HepG2 (cell line): ENCODE data around the gene CPED1. TPM values are rescaled to one million over a fixed set of nuclear protein-coding genes. Genes with fewer than 3 reads are reported as not detected.

Experiments
- ATAC-seq: fragments of 200-7000 bp; cut with Tn5 transposase; 3 replicates; pipeline ENCODE4 v1.9.1; 2020; ENCODE audit warnings: mild to moderate bottlenecking, moderate library complexity
- BruUV-seq: library from RNA; stranded (reverse); fragments of 400-500 nt; replicated peaks from 2 replicates; lab custom pipeline; 2021; lab: Mats Ljungman, UMichigan
- CTCF ChIA-PET: fragments of 300-600 bp; formaldehyde crosslinking; extraction: SDS; loops from one replicate; lab custom pipeline; 2021; ENCODE audit warnings: low total read pairs, inconsistent platforms, low intra/inter-chr PET ratio; lab: Yijun Ruan, JAX
- POLR2A ChIA-PET: fragments of 350-600 bp; sonication (Branson Sonifier 250); formaldehyde crosslinking; loops from one replicate; lab custom pipeline; 2020; ENCODE audit warnings: antibody characterized with exemption, inconsistent platforms; lab: Yijun Ruan, JAX
- DNase-seq: peaks from one replicate; pipeline ENCODE4 v3.0.0-alpha.2; 2015; ENCODE audit warnings: low spot score
- FAIRE-seq: peaks from 3 replicates; lab custom pipeline; 2011; peaks lifted over from hg19 to GRCh38; lab: Jason Lieb, UNC
- H2AFZ ChIP-seq: one replicate; pipeline ENCODE4 v1.6.1; 2011; ENCODE audit warnings: low read length, inconsistent platforms
- H3K27ac ChIP-seq: fragments of 300-600 bp; 3 replicates; pipeline ENCODE4 v1.8.0; 2011; ENCODE audit warnings: mixed run types, mild to moderate bottlenecking, mixed read lengths, low read length, inconsistent platforms; ENCODE audit not compliant: insufficient read depth; ENCODE audit errors: extremely low read length
- H3K27me3 ChIP-seq, 2 experiments: fragments of 200-600 bp in 1 of 2; 2 replicates in 1 of 2; 3 replicates in 1 of 2; pipeline versions ENCODE4 v1.6.0 to v1.8.0; 2011; ENCODE audit warnings: low read length in 2 of 2, mild to moderate bottlenecking in 2 of 2, moderate library complexity in 2 of 2, inconsistent platforms in 1 of 2; ENCODE audit not compliant: insufficient read depth in 2 of 2, control insufficient read depth in 1 of 2
- H3K36me3 ChIP-seq, 2 experiments: fragments of 200-600 bp in 1 of 2; replicated peaks in 1 of 2; 2 replicates in 1 of 2; 3 replicates in 1 of 2; pipeline versions ENCODE4 v1.5.1 to v1.8.0; 2011; ENCODE audit warnings: low read length in 2 of 2, inconsistent platforms in 1 of 2; ENCODE audit not compliant: insufficient read depth in 2 of 2, control insufficient read depth in 1 of 2
- H3K4me1 ChIP-seq: 2 replicates; pipeline ENCODE4 v1.5.1; 2012; ENCODE audit warnings: low read length, inconsistent platforms; ENCODE audit not compliant: insufficient read depth
- H3K4me2 ChIP-seq: 2 replicates; pipeline ENCODE4 v1.6.0; 2011; ENCODE audit warnings: low read depth, low read length, inconsistent platforms
- H3K4me3 ChIP-seq, 3 experiments: fragments of 200-600 bp in 1 of 3; sonication (generic), shearing (Covaris generic) in 1 of 3; replicated peaks in 1 of 3; 2 replicates each; pipeline ENCODE4 v1.5.1; 2011 to 2016; ENCODE audit warnings: low read length in 3 of 3, inconsistent platforms in 2 of 3, low read depth in 2 of 3, mild to moderate bottlenecking in 2 of 3, control low read depth in 1 of 3, mixed read lengths in 1 of 3; ENCODE audit not compliant: insufficient read depth in 1 of 3
- H3K79me2 ChIP-seq: one replicate; pipeline ENCODE4 v1.6.1; 2011; ENCODE audit warnings: low read length, inconsistent platforms; ENCODE audit not compliant: insufficient read depth
- H3K9ac ChIP-seq: 2 replicates; pipeline ENCODE4 v1.6.0; 2011; ENCODE audit warnings: mild to moderate bottlenecking, low read depth, low read length, inconsistent platforms; ENCODE audit not compliant: insufficient read depth
- H3K9me3 ChIP-seq: 2 replicates; pipeline ENCODE4 v1.5.1; 2012; ENCODE audit warnings: mild to moderate bottlenecking, low read length
- H4K20me1 ChIP-seq: 2 replicates; pipeline ENCODE4 v1.6.0; 2011; ENCODE audit warnings: inconsistent platforms, mild to moderate bottlenecking, low read length, moderate library complexity; ENCODE audit not compliant: insufficient read depth
- HINFP ChIP-seq: sonication (generic); formaldehyde crosslinking; IDR thresholded peaks from 2 replicates; pipeline ENCODE4 v1.4.0; 2020; ENCODE audit warnings: low read depth, mild to moderate bottlenecking, missing genetic modification reagents
- MIXL1 ChIP-seq: IDR thresholded peaks from 2 replicates; pipeline ENCODE4 v1.6.1; 2016
- NFE2L2 ChIP-seq: fragments of 150-350 bp; IDR thresholded peaks from 2 replicates; pipeline ENCODE4 v1.6.1; 2014; ENCODE audit warnings: low read length
- SMAD3 ChIP-seq: sonication (generic); formaldehyde crosslinking; IDR thresholded peaks from 2 replicates; pipeline ENCODE4 v1.4.0; 2020; ENCODE audit warnings: missing genetic modification reagents
- STAT6 ChIP-seq: sonication (generic); formaldehyde crosslinking; IDR thresholded peaks from 2 replicates; pipeline ENCODE4 v1.4.0; 2020; ENCODE audit warnings: missing genetic modification reagents, mild to moderate bottlenecking, borderline replicate concordance
- ZBTB7A ChIP-seq: sonication (generic); formaldehyde crosslinking; IDR thresholded peaks from 2 replicates; pipeline ENCODE4 v1.8.0; 2022; ENCODE audit warnings: mild to moderate bottlenecking, missing genetic modification reagents
- ZFP36L2 ChIP-seq: sonication (generic); formaldehyde crosslinking; IDR thresholded peaks from 2 replicates; pipeline ENCODE4 v1.4.0; 2020; ENCODE audit warnings: missing genetic modification reagents
- ZNF354B ChIP-seq: sonication (generic); formaldehyde crosslinking; IDR thresholded peaks from 2 replicates; pipeline ENCODE4 v1.8.0; 2022; ENCODE audit warnings: mild to moderate bottlenecking, missing genetic modification reagents
- ZNF513 ChIP-seq: sonication (generic); formaldehyde crosslinking; conservative IDR thresholded peaks from 2 replicates; pipeline ENCODE4 v1.5.0; 2020; ENCODE audit warnings: missing genetic modification reagents
- ZNF543 ChIP-seq: sonication (generic); formaldehyde crosslinking; IDR thresholded peaks from 2 replicates; pipeline ENCODE4 v1.4.0; 2020; ENCODE audit warnings: mild to moderate bottlenecking, missing genetic modification reagents
- ZNF746 ChIP-seq: sonication (generic); formaldehyde crosslinking; IDR thresholded peaks from 2 replicates; pipeline ENCODE4 v1.8.0; 2022; ENCODE audit warnings: mild to moderate bottlenecking, missing genetic modification reagents
- WGBS: methylation state at CpG from one replicate; pipeline ENCODE4 v1.1.6; 2017; ENCODE audit warnings: low lambda C conversion rate; 5-methylcytosine and 5-hydroxymethylcytosine counted together
- in situ Hi-C: cut with HindIII; loops from 2 replicates; pipeline ENCODE4 v1.10.0; 2017; ENCODE audit warnings: low pct_unique_long_range_greater_than_20kb; ENCODE audit not compliant: extremely low pct_ligation_motif_present
- intact Hi-C: fragments of 100-400 bp; cut with micrococcal nuclease; formaldehyde crosslinking; loops from one replicate; pipeline ENCODE4 v1.10.0; 2022; ENCODE audit not compliant: unreplicated experiment
- polyA plus RNA-seq, 8 experiments: library from polyadenylated mRNA; depleted of rRNA in 3 of 8; stranded (reverse) in 7 of 8; unstranded in 1 of 8; fragments of >200 nt; fragmentation: Illumina TruSeq in 4 of 8; extraction: Trizol in 4 of 8; gene quantifications; 2 replicates each; pipeline versions ENCODE4 v1.2.1 to v1.2.3, GENCODE V29; 2011 to 2016; ENCODE audit warnings: low read depth in 4 of 8, missing spikeins in 1 of 8, mixed read lengths in 1 of 8; ENCODE audit not compliant: insufficient read depth in 1 of 8
- total RNA-seq, 5 experiments: library from RNA; depleted of rRNA; stranded (reverse); fragments of >200 nt; fragmentation: Illumina TruSeq; extraction: Trizol; gene quantifications; 2 replicates each; pipeline ENCODE4 v1.2.3, GENCODE V29; 2016; ENCODE audit warnings: low read depth in 1 of 5
- TF ChIP-seq, protein P1 (sequence below): IDR thresholded peaks from 2 replicates; pipeline ENCODE4 v1.6.1; 2016; ENCODE audit warnings: low read depth

Gene CPED1
- total and polyA plus RNA-seq, 2 of the 13 experiments (the other 11 are each of a cell fraction or from before 2014, with no cell fraction given), result 11.5 to 27.0 TPM

DNA sequence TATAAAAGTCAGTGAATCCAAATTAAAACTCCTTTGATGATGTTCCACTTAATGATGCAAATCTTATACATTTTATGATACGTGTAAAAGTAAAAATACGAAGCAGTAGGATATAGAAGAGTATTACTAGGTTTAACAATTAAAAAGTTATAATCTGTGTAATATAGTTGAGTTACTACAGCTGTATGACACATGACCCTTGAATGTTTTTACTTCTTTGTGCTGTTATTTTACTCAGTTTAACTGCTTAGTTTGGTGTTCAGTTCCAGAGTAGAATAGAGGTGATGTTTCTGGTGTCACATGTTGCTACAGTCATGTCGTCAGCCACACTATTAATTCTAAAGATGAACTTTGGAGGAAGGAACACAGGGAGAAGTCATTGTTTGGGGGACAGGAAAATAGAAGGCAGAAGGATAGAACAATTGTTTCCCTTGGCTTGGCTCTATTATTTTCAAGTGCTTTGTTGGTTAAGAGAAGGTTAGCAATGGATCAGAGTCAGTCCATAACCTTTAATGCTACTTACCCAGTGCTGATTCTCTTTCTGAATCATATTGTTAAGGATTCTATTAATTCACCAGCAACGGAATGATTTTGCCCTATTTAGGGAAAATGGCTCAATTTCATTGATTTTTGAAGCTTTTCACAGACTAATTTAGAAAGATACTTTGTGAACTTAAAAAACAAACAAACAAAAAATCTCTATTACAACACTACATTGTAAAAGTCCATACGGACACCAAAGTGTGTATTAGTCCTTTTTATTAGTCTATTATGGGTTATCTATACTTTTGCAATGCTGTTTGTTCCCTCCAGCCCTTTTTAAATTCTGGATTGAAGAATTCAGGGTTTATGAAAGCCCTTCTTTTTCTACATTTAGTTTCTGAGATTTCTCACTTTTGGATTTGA is 73.4 kb downstream of the CPED1 start (continued):
- TF ChIP-seq HINFP (CRISPR knock-in tag), result no peak
- no peak for TF ChIP-seq NFE2L2
- no peak for TF ChIP-seq ZBTB7A (CRISPR knock-in tag)
- no peak for TF ChIP-seq ZNF746 (CRISPR knock-in tag)
- TF ChIP-seq MIXL1 (CRISPR knock-in tag), result no peak

- Histone ChIP-seq H3K9me3 (no peaks in the 10 kb centered on the region), H3K4me2 (peak overlapping the region; percentile 53), H3K27ac (no peak overlapping the region), H3K79me2 (no peaks in the 10 kb centered on the region), H3K36me3 (no peaks in the 10 kb centered on the region), H2AFZ (peak overlapping the region; percentile 12), H4K20me1 (no peaks in the 10 kb centered on the region), H3K9ac (peak overlapping the region; percentile 46; the same call in 1 of the 2 replicates), H3K27me3 (no peaks in the 10 kb centered on the region), H3K4me1 (no peaks in the 10 kb centered on the region; the same call in 1 of the 2 replicates), H3K4me3 (peak overlapping the region; percentile 10 to 35 (median 28); a peak in 4 of 6 replicates)
- 18% methylated on average over 11 of the region's 11 CpGs for whole genome bisulfite sequencing
- BruUV-seq, result TSS peak; percentile 71
- FAIRE-seq (no peak), ATAC-seq (peak; percentile 74), DNase-seq (peak; percentile 35)
- intact Hi-C loops, result no loop called here
- ChIA-PET POLR2A (interaction anchor here (0.6 to 1.7 kb wide), 5 partner anchors 10 to 112 kb away, joined by 3 to 5 read pairs (median 4); partner anchors contain the start of gene ING3), CTCF (no interaction called here)
- in situ Hi-C loops, result no loop called here
- TF ChIP-seq ZNF354B (CRISPR knock-in tag), result no peak
- no peak for TF ChIP-seq ZNF513 (CRISPR knock-in tag)
- no peak for TF ChIP-seq STAT6 (CRISPR knock-in tag)
- TF ChIP-seq ZFP36L2 (CRISPR knock-in tag), result no peak
- TF ChIP-seq SMAD3 (CRISPR knock-in tag), result no peak
- TF ChIP-seq ZNF543 (CRISPR knock-in tag), result no peak
- TF ChIP-seq, protein P1, sequence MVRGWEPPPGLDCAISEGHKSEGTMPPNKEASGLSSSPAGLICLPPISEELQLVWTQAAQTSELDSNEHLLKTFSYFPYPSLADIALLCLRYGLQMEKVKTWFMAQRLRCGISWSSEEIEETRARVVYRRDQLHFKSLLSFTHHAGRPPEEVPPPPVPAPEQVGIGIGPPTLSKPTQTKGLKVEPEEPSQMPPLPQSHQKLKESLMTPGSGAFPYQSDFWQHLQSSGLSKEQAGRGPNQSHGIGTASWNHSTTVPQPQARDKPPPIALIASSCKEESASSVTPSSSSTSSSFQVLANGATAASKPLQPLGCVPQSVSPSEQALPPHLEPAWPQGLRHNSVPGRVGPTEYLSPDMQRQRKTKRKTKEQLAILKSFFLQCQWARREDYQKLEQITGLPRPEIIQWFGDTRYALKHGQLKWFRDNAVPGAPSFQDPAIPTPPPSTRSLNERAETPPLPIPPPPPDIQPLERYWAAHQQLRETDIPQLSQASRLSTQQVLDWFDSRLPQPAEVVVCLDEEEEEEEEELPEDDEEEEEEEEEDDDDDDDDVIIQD, result 0 out of 2 replicates have a peak, but pooled peaks have one; percentile 40
Observed at GRCh38 chr7:121062671-121063279, 74.3 kb downstream of the CPED1 start.
